GM21717 (cell line): ENCODE data around the gene CHID1.

Experiments used
- ATAC-seq: cut with Tn5 transposase; IDR thresholded peaks from one replicate; pipeline ENCODE4 v1.9.1; 2021; ENCODE audit warnings: mild to moderate bottlenecking, moderate library complexity; ENCODE audit not compliant: unreplicated experiment

Gene CHID1

GRCh38 chr11:837990-838307, 72.7 kb downstream of the CHID1 start:
- ATAC-seq, result no peak

DNA sequence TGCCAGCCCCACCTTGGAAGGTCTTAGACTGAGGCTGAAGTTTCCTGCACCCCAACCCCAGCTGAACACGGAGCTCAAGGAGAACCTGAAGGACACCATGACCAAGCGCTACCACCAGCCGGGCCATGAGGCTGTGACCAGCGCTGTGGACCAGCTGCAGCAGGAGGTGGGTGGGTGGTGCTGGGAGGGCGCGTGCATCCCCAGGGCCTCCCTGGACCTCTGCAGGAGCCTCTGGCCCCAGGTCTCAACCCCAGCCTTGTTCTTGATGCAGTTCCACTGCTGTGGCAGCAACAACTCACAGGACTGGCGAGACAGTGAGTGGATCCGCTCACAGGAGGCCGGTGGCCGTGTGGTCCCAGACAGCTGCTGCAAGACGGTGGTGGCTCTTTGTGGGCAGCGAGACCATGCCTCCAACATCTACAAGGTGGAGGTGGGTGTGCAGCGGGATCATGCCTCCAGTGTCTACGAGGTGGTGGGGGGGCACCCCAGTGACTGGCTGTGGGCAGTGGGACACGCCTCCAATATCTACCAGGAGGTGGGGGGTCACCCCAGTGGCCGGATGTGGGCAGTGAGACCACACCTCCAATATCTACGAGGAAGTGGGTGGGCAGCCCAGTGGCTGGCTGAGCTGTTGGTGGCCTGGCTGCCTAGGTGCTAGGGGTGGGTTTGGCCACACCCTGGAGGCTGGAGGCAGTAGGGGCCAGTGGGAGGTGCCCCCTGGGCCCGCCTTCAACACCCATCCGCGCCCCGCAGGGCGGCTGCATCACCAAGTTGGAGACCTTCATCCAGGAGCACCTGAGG, 73.2 kb downstream of the CHID1 start:
- no peak for ATAC-seq

- no peak for ATAC-seq
Observed at GRCh38 chr11:836700-837099, 73.9 kb downstream of the CHID1 start.

DNA sequence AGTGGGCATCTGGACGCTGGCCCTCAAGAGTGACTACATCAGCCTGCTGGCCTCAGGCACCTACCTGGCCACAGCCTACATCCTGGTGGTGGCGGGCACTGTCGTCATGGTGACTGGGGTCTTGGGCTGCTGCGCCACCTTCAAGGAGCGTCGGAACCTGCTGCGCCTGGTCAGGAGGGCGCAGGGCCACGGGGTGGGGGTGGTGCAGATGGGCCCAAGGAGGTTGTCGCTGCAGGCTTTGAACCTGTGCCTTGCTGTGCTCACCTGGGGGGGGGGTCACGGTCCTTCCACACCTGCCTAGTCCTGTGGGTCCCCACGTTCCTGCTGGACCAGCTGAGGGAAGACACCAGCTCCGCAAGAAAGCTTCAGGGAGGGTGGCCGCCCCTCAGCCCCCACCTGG, 74.3 kb downstream of the CHID1 start:
- no peak for ATAC-seq

DNA sequence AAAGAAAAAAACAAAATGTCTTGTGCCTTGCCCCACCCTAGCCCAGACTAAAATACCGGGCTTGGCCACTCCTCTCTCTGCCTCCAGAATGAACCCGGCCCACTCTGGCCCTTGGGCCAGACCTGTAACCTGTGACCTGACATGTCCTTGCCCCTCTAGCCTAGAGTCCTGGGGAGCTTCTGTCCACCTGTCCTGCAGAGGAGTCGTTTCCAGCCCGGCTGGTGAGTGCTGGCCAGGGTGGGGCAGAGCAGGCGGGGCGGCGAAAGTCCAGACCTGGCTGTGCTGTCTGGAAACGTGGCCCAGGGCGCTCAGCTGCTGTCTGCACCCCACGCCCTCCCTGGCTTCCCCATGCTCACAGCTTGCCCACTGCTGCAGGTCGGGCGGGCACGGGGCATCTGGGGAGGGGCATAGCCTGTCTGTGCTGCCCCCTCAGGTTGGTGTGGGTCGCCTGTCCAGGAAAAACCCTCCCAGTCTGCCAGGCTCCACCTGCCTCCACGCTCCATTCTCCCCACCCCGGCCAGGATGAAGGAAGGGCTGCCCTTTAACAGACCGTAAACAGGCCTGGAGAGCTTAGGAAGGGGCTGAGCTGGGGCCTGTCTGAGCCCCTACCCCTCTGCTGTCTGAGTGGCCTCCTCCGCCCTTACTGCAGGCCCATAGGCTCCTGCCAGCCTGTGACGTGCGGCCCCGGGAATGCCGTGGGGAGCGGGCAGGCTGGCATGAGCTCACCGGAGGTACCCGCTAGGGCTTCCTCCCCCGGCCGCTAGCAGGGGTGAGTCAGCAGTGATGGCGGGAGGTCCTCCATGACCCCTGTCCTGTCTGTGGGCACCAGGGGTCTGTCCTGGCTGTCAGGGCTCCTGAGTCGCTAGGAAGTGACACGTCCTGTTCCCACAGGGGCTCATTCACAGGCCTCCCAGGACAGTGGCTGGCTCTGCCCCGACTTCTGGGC, 76.0 kb downstream of the CHID1 start:
- ATAC-seq, result no peak

DNA sequence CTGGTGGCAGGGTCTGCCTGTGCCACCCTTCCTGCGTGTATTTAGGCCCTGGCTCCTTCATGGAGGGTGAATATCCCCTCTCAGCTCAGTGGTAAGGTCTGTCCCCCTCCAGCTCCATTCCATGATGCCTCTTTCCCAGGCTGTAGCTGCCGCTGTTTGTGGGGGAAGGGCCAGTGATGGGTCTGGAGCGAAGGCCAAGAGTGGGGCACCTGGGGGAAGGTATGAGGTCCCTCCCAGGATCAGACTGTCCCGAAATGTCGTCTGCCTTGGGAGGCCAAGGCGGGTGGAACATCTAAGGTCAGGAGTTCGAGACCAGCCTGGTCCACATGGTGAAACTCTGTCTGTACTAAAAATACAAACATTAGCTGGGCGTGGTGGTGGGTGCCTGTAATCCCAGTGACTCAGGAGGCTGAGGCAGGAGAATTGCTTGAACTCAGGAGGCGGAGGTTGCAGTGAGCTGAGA, 76.7 kb downstream of the CHID1 start:
- ATAC-seq, result no peak

- no peak for ATAC-seq
Observed at GRCh38 chr11:833114-833791, 77.4 kb downstream of the CHID1 start.

GRCh38 chr11:832529-833113, 78.0 kb downstream of the CHID1 start, which contains the start of gene CD151:
TSS of gene CD151 (plus strand) at chr11:832952. CDS start at chr11:836070, 3,118 bp downstream.
- no peak for ATAC-seq

DNA sequence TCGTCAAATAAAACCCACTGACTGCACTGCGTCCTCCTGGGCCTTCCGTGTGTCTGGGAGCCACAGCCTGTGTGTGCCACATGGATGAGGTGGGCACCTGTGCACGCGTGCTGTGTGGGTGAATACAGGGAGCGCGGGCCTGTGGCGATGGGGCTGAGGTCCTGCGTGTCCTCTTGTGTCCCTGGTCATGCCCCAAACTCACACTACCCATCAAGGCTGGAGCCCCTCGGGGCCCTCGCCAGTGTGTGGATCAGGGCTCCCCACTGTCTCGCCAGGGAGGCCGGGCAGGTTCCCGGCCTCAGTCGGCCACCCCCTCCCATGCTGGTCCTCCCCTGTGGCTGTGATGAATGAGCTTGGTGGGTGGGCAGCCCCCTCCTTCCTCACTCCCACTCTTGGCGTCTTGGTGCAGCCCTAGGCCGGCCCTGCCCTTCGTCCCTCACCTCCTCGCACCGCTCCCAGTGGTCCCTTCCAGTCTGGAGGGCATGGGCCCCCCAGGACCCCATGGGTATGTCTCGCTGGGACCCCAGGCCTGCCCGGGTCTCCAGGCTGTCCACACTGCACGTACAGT, 78.6 kb downstream of the CHID1 start:
- no peak for ATAC-seq

DNA sequence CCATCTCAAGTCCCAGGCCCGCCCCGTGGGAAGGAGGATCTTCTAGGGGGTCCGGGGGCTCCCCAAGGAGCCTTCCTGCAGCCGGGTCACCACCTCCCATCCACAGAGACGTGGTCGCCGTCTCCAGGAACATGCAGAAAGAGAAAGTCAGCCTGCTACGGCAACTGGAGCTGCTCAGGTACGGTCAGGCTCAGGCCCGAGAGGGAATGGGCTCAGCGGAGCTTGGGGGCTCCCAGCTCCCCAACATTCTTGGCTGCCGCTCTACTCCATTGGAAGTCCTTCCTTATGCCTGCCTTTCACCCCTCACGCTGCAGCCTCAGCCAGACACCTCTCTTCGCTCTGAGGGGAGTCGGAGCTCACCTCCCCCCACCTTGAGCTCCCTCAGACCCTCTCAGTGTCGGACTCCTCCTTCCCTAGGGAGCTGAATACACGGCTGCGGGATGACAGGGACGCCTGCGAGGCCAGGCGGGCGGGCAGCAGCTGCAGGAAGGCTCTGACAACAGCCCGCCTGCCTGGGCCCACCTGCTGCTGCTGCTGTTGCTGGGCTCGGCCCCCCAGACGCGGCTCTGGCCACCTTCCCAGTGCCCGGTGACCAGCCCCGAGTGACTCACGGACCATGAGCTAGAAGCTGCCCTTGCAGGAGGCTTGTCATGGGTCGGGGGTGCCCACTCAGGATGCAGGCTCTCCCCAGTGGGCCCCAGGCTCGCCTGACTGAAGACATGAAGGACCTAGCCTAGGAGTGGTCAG, 79.3 kb downstream of the CHID1 start:
- no peak for ATAC-seq

GRCh38 chr11:830295-831117, 80.1 kb downstream of the CHID1 start:
- no peak for ATAC-seq

DNA sequence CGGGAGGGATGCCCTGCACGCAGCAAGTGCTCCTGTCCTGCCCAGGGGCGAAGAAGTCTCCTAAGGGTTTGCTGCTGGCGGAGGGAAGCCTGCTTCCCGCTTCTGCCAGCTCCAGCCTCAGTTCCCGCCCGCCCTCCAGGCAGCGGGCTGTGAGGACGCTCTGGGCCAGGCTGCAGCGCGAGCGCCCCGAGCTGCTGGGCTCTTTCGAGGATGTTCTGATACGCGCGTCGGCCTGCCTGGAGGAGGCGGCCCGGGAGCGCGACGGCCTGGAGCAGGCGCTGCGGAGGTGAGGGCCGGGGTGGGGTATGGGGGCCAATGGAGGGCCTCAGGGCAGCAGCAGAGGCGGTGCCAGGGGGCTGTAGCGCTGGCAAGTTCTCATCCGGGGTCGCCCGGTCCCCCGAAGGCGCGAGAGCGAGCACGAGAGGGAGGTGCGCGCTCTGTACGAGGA, 80.7 kb downstream of the CHID1 start:
- ATAC-seq, result no peak

DNA sequence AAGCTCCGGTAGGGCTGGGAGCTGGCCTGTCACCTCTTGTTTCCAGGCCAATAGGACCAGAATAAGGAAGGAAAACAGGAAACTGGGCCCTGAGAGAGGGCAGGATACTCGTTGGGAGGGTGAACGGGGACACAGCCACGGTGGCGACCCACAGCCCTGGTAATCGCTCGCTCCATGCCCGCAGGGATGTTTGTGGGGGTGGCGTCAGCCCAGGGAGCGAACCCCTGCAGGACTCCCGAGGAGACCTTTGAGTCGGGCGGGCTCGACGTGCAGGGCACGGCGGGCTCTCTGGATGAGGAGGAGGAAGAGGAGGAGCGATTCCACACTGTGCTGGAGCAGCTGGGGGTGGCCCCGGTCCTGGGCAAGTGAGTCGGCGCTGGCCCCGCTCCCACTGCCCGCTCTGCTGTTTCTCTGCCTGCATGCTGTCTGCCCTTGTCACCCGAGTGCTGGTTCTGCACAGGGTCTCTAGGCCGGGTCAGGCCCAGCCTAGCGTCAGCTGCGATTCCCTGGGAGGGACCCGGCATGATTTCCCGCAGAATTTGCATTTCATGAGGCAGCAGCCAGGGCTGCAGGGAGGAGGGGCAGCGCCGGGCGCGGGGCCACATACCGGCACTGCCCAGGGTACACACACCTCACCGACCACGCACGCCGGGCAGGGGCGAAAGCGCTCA, 81.3 kb downstream of the CHID1 start:
- no peak for ATAC-seq

- no peak for ATAC-seq
Observed at GRCh38 chr11:828506-829175, 82.0 kb downstream of the CHID1 start.

- no peak for ATAC-seq
Observed at GRCh38 chr11:827897-828192, 82.8 kb downstream of the CHID1 start, which contains the start of gene CRACR2B. TSS of gene CRACR2B (plus strand) at chr11:827919. CDS start at chr11:828608, 689 bp downstream.

GRCh38 chr11:827146-827896, 83.3 kb downstream of the CHID1 start:
- peak; percentile 29 for ATAC-seq

- ATAC-seq, result no peak
Observed at GRCh38 chr11:826836-827145, 83.8 kb downstream of the CHID1 start.
